ENCODE measurements around the gene CYP3A7.
"Not testable (repeated sequence)": the region's sequence is repeated elsewhere in the genome, so short reads cannot be mapped to it uniquely, and the experiment has no call there.

CYP3A7 gene

GRCh38 chr7:99698867-99699730 lies 35.9 kb downstream of the CYP3A7 start:
- not testable (repeated sequence) for DNase-seq

GRCh38 chr7:99694912-99695304 lies 40.1 kb downstream of the CYP3A7 start:
- no peak for DNase-seq

DNA sequence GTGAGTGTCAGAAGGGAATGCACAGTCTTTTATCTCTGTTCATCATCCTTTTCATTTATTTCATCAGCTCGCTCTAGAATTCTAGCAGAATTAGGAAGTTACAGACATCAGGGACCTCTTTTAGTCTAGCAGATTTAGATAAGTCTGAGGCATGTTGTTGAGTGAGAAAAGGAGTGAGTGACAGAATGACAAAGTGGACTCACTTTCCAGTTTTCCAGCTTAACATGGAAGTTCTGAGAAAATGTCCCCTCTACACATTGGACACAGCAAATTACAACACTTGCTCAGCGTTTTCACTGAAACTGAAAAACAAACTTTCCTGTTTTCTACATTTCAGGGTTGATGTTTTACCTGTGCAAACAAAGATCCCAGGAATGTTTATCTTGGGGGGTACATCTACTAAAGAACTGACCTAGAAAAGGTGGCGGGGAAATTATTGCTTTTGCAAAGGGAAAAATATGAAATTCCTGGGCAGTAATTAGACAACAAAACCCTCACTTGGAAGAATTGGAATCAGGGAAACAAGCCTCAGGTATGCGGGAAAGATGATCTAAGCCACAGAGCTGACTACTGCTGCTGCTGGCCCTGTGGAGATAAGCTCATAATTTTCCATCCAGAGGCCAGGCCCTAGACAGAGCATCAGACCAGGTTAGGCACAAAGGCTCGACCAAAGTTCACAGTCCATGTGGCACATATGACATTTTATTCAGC lies 40.6 kb downstream of the CYP3A7 start:
- no peak for DNase-seq

- no peak for DNase-seq
Measured at GRCh38 chr7:99693427-99694200, 41.4 kb downstream of the CYP3A7 start.

- DNase-seq, result no peak
Measured at GRCh38 chr7:99693100-99693426, 41.9 kb downstream of the CYP3A7 start.

GRCh38 chr7:99692563-99692962 lies 42.4 kb downstream of the CYP3A7 start:
- DNase-seq, result not testable (repeated sequence)

DNA sequence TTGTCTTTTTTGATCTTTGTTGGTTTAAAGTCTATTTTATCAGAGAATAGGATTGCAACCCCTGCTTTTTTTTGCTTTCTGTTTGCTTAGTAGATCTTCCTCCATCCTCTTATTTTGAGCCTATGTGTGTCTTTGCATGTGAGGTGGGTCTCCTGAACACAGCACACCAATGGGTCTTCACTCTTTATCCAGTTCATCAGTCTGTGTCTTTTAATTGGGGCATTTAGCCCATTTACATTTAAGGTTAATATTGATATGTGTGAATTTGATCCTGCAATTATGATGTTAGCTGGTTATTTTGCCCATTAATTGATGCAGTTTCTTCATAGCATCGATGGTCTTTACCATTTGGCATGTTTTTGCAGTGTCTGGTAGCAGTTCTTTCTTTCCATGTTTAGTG lies 43.3 kb downstream of the CYP3A7 start:
- not testable (repeated sequence) for DNase-seq

GRCh38 chr7:99690918-99691317 lies 44.1 kb downstream of the CYP3A7 start:
- DNase-seq, result not testable (repeated sequence)

DNA sequence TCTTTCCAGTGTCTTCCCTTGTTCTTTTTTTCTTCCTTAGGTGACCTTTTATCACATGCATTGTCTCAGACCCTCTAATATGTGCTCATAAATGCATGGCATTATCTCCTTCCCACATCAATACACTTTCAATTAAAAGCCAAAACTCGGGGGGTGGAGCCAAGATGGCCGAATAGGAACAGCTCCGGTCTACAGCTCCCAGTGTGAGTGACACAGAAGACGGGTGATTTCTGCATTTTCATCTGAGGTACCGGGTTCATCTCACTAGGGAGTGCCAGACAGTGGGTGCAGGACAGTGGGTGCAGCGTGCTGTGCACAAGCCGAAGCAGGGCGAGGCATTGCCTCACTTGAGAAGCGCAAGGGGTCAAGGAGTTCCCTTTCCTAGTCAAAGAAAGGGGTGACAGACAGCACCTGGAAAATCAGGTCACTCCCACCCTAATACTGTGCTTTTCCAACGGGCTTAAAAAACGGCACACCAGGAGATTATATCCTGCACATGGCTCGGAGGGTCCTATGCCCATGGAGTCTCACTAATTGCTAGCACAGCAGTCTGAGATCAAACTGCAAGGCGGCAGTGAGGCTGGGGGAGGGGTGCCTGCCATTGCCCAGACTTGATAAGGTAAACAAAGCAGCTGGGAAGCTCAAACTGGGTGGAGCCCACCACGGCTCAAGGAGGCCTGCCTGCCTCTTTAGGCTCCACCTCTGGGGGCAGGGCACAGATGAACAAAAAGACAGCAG lies 49.0 kb downstream of the CYP3A7 start:
- DNase-seq, result not testable (repeated sequence)

GRCh38 chr7:99685129-99685758 lies 49.8 kb downstream of the CYP3A7 start:
- no peak for DNase-seq

- DNase-seq, result no peak
Measured at GRCh38 chr7:99679400-99680191, 55.4 kb downstream of the CYP3A7 start, which contains the start of gene CYP3A5. Gene CYP3A5, minus strand, starts transcription at chr7:99679996. Its CDS starts 100 bp downstream, at chr7:99679896.

DNA sequence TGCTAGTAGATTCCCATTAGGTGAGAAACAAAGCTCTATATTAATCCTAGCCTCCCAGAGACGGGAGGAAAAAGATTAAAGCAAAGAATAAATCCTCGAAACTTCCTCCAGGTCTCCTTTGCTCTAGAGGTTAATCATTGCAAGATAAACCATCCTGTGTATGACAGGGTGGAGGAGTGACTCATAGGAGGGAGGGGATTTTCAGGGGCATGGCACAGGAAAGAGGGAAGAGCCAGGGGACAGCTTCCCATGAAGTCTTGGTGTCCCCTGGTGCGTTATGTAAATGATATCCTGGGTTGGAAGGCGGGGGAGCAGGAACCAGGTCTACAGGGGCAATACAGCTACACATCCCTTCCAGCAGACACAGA lies 56.0 kb downstream of the CYP3A7 start:
- no peak for DNase-seq

DNA sequence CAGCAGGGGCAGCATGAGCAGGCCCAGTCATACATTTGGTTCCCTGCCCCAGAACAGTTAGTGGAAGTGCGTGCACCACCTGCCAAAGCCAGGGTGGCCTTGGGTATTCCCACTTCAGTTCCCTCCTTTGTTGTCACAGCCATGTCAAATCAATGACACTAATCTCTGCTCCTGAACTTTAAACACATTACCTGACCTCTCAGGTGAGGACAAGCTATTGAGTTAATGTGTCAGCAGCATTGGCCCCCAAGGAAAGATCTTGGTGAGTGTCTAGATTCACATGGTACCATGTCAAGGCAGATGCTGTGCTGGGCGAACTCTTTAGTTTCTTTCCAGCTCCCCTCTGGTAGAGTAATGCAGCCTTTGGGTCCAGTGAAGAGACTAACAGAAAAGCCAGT lies 57.3 kb downstream of the CYP3A7 start:
- DNase-seq, result no peak

DNA sequence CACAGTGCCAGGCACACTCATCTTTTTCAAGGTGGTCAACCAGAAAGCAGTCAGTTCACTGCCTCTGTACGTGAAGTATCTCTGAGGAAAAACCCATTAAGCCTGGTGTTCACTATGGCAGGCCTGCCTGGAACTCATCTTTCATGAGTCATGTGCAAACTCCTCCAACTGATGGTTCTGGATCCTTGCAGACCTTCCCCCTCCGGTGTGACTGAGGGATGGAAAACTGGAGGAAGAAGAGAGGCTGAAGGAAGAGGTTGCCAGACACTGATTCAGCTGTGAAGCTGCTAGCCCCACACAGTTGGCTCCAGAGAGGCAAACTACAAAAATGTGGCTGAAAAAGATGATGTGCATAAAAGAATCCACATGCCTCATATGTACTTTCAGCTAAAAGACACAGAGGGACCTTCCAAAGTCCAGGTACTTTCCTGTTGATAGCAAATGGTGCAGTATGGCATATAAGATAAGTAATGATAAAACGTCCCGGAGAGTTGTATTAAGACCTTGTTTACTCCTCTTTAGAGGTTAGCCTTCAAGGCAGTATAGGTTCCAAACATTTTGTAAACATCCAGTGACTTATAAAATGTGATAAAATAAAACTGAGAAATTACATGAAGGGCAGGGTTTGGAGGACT lies 57.9 kb downstream of the CYP3A7 start:
- DNase-seq, result no peak

- no peak for DNase-seq
Measured at GRCh38 chr7:99674995-99675742, 59.8 kb downstream of the CYP3A7 start.

DNA sequence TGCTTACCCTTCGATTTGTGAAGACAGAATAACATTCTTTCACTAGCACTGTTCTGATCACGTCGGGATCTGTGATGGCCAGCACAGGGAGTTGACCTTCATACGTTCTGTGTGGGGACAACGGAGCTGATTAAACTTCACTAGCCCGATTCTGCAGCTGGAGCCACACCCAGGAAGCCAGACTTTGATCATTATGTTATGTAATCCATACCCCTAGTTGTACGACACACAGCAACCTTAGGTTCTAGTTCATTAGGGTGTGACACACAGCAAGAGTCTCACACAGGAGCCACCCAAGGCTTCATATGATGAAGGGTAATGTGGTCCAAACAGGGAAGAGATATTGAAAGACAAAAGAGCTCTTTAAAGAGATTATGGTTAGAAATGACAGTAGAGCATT lies 62.4 kb downstream of the CYP3A7 start:
- DNase-seq, result no peak

DNA sequence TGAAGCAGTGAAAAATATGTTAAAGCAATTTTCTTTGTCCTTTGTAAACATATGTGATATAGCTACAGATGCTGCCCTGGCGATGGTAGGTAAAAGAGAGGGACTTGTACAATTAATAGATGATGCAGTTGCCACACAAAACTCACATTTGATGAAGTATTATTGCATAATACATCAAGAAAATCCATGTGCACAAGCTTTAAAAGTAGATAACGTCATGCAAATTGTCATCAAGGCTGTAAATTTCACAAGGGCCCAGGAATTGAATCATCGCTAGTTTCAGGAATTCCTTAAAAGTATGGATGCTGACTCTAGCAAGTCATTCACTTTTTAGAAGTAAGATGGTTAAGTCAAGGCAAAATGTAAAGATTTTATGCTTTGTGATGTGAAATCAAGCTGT lies 65.2 kb downstream of the CYP3A7 start:
- no peak for DNase-seq

DNA sequence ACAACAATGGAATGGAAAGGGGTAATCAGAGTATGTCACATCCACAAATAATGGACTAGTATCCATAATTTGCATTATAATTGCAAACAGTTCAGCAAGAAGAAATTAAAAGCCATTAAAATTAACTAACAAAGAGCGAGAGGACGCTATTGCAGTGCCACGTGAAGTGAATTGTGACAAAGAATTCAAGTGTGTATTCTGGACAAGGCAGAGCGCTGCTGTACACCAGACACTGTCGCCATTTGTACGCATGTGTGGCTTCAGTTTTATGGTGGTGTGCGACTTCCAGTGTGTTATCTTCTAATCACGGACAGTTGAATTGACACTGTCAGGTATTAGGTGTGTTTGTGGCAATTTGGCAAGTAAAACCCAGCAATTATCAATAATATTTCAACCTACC lies 66.5 kb downstream of the CYP3A7 start:
- no peak for DNase-seq

DNA sequence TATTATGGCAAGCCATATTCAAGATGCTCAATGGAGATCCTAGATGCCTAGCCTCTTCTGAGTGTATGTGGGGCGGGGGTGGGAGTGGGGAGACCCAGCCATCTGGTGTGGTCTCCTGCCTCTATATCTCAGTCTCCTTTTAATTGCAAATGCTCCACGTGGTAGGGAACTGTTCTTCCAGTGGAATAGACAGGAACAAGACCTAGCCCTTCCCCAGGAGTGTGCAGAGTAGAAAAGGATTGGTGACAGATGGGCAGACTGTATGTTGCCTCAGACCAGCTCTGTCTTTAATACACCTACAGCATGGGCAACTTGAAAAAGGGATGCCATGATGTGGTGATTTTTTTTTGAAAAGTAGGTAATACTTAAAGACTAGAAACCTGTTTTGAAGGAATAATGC lies 67.8 kb downstream of the CYP3A7 start:
- no peak for DNase-seq

DNA sequence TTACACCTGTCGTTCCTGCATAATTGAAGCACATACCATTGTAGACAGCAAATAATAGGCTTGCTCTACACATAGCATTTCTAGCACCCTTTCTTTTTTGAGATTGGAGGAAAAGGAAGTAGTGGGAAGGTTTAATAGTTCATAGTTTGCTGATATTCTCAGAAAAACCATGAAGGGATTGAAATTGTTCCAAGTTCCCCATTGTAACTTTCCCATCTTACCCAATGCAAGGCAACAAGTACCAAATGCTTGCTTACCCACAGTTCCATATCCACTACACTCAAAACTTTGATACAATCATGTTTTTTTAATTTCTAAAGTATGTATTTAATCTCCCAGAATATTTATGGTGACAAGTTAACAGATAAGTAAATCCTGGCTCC lies 69.0 kb downstream of the CYP3A7 start:
- no peak for DNase-seq

Measured in NCI-H2081 treated with DMSO at 0.1 percent for 48 hours (cell line).